Measurements from ENCODE around the gene STX17. TPM values are rescaled to one million over a fixed set of nuclear protein-coding genes. Genes with fewer than 3 reads are reported as not detected.

The STX17 gene
- total RNA-seq, 1 experiment from 2014 or later, result 11.5 TPM

- no peaks in the 10 kb centered on the region for H3K4me1 ChIP-seq (ENCODE audit: control insufficient read depth, insufficient read depth, low read length)
- no peaks in the 10 kb centered on the region for H3K9me3 ChIP-seq (ENCODE audit: control insufficient read depth, insufficient read depth, low read depth, low read length)
- no peak overlapping the region for H3K4me3 ChIP-seq (ENCODE audit: low read depth in 2 of 2, low read length in 2 of 2)
- POLR2A ChIA-PET, result no interaction called here
- no TSS peak for BruUV-seq (replicated peaks)
- intact Hi-C loops (cut with micrococcal nuclease; ENCODE audit: unreplicated experiment), result no loop called here
- H3K36me3 ChIP-seq (ENCODE audit: control insufficient read depth, insufficient read depth, low read length), result no peaks in the 10 kb centered on the region
- CTCF ChIA-PET, result no interaction called here
- in situ Hi-C loops (cut with HindIII; ENCODE audit: low pct_unique_long_range_greater_than_20kb, low sequenced_read_pairs), result no loop called here
- ATAC-seq, result no peak
- no peak overlapping the region for H3K27ac ChIP-seq (ENCODE audit: low read length)
- no peaks in the 10 kb centered on the region for H3K27me3 ChIP-seq (ENCODE audit: control insufficient read depth, insufficient read depth, low read length)
- no peak for DNase-seq (ENCODE audit: low read depth, low spot score)
- no peak for TF ChIP-seq SIN3A (IDR thresholded peaks at IDR 0.05; ENCODE audit: borderline replicate concordance, insufficient read depth, low read depth, low read length)
- TF ChIP-seq TCF7L2 (IDR thresholded peaks at IDR 0.05; ENCODE audit: low read depth, low read length), result no peak
- no peak for TF ChIP-seq CTCF (IDR thresholded peaks at IDR 0.05)
- TF ChIP-seq REST (IDR thresholded peaks at IDR 0.05; ENCODE audit: insufficient read depth in 1 of 2, low read depth in 2 of 2, low read length in 1 of 2), result no peak
- no peak for TF ChIP-seq POLR2AphosphoS5 (IDR thresholded peaks at IDR 0.05; ENCODE audit: low read depth, low read length)
Observed at GRCh38 chr9:99977033-99977792, 70.8 kb downstream of the STX17 start.

- no peak overlapping the region for H3K27ac ChIP-seq (ENCODE audit: low read length)
- no peaks in the 10 kb centered on the region for H3K27me3 ChIP-seq (ENCODE audit: control insufficient read depth, insufficient read depth, low read length)
- no peaks in the 10 kb centered on the region for H3K9me3 ChIP-seq (ENCODE audit: control insufficient read depth, insufficient read depth, low read depth, low read length)
- H3K4me3 ChIP-seq (ENCODE audit: low read depth in 2 of 2, low read length in 2 of 2), result no peak overlapping the region
- POLR2A ChIA-PET, result no interaction called here
- no peaks in the 10 kb centered on the region for H3K36me3 ChIP-seq (ENCODE audit: control insufficient read depth, insufficient read depth, low read length)
- no TSS peak for BruUV-seq (replicated peaks)
- CTCF ChIA-PET, result no interaction called here
- no peak for ATAC-seq
- no peak for DNase-seq (ENCODE audit: low read depth, low spot score)
- in situ Hi-C loops (cut with HindIII; ENCODE audit: low pct_unique_long_range_greater_than_20kb, low sequenced_read_pairs) (no loop called here), intact Hi-C loops (cut with micrococcal nuclease; ENCODE audit: unreplicated experiment) (no loop called here)
- no peak for TF ChIP-seq POLR2AphosphoS5 (IDR thresholded peaks at IDR 0.05; ENCODE audit: low read depth, low read length)
- no peak for TF ChIP-seq REST (IDR thresholded peaks at IDR 0.05; ENCODE audit: insufficient read depth in 1 of 2, low read depth in 2 of 2, low read length in 1 of 2)
- no peak for TF ChIP-seq TCF7L2 (IDR thresholded peaks at IDR 0.05; ENCODE audit: low read depth, low read length)
- TF ChIP-seq SIN3A (IDR thresholded peaks at IDR 0.05; ENCODE audit: borderline replicate concordance, insufficient read depth, low read depth, low read length), result no peak
- TF ChIP-seq CTCF (IDR thresholded peaks at IDR 0.05), result no peak
- no peaks in the 10 kb centered on the region for H3K4me1 ChIP-seq (ENCODE audit: control insufficient read depth, insufficient read depth, low read length)
Observed at GRCh38 chr9:99978221-99978620, 71.8 kb downstream of the STX17 start.
